ENCODE measurements around the gene ASIC2.

DNA sequence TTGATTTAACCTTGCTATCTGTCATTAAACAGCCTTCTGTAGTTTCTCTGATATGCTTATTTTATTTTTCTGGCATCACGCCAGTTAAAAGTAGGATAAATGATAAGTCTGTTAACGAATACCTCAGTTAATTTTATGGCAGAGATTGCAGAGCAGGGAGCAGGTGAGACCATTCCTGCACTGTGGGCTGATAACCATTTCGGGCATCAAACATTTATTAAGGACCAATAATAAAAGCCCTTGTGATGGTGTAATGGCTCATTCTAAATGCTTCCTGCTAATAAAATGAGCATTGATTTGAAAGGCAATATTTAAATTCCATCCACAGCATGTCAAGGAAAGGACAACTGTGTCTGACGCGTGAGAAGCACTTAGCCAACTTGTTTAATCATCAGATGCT, 94.1 kb downstream of the ASIC2 start:
- TF ChIP-seq, protein P1, sequence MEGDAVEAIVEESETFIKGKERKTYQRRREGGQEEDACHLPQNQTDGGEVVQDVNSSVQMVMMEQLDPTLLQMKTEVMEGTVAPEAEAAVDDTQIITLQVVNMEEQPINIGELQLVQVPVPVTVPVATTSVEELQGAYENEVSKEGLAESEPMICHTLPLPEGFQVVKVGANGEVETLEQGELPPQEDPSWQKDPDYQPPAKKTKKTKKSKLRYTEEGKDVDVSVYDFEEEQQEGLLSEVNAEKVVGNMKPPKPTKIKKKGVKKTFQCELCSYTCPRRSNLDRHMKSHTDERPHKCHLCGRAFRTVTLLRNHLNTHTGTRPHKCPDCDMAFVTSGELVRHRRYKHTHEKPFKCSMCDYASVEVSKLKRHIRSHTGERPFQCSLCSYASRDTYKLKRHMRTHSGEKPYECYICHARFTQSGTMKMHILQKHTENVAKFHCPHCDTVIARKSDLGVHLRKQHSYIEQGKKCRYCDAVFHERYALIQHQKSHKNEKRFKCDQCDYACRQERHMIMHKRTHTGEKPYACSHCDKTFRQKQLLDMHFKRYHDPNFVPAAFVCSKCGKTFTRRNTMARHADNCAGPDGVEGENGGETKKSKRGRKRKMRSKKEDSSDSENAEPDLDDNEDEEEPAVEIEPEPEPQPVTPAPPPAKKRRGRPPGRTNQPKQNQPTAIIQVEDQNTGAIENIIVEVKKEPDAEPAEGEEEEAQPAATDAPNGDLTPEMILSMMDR (IDR thresholded peaks at IDR 0.05; ENCODE audit: insufficient read depth, low read depth, low read length), result no peak
- TF ChIP-seq EZH2 (IDR thresholded peaks at IDR 0.05; ENCODE audit: insufficient read depth, low read length), result no peak

All from astrocyte (in vitro differentiated cells and primary cell).